GM10847 (cell line): Measurements from ENCODE around the gene SUOX.

Source experiments
- POLR2A ChIP-seq: IDR thresholded peaks from 2 replicates; pipeline ENCODE4 v1.6.1; 2011; ENCODE audit not compliant: insufficient read length; ENCODE audit errors: extremely low read depth

Gene SUOX

DNA sequence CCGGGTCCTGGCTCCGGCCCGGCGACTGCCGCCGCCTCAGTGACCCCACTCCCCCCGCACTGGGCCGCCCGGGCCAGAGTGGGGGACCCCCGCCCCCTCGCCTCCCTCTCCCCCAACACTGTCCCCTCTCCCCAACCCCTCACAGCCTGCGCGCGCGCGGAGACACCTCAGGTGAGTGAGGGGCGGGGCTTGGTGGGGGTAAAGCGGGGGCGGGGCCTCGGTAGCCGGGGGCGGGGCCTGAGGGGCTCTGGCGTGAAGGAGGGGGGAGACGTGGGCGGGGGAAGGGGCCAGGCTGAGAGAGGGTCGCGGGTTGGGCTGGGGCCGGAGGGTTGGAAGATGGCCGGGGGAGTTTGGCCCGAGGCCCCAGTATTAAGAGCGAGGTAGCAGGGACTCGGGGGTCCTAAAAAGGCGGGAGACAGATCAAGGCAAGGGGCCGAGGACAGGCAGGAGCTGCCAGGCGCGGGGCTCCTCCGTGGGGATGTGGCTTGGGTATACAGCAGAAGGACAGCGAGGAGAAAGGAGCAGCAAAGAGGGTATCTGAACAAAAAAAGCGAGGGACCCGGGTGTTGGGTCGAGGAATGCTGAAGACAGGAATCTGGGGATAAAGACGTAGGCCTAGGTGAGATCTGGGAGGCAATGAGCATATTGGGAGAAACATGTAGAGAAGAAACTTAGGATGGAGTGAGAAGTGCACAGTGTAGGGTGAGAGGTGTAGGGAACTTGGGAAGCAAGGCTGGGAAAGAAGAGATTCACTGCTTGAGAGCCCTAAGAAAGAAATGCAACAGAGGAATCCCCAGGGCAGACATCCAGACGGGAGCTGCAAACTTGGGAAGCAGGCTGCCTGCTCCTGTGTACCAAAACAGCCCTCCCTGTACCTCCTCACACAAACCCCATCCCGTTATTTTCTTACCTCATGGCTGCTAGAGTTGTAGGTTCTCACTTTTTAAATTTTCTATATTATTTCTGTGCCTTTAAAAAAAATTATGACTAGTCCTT is 10.8 kb downstream of the SUOX start:
- no peak for TF ChIP-seq POLR2A

DNA sequence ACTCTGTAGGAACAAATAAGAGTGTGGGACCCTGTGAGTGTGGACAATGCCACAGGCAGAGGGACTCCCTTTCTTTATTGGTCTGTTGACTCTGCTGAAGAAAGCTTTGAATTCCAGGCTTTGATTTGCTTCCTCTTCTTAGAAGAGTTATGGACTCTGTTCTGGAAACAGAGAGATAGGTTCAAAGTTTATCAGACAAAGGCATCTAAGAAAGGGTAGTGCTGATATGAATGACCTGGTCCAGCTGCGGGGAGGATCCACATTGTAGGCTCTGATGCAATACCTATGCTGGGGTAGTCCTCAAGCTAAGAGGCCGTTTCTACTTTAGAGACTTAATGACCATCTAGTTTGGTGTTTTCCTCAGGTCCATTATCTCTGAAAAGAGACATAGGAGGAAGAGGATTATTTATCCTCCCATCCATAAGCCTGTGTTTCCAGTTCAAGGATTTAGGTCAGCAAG is 13.1 kb downstream of the SUOX start:
- TF ChIP-seq POLR2A = no peak

DNA sequence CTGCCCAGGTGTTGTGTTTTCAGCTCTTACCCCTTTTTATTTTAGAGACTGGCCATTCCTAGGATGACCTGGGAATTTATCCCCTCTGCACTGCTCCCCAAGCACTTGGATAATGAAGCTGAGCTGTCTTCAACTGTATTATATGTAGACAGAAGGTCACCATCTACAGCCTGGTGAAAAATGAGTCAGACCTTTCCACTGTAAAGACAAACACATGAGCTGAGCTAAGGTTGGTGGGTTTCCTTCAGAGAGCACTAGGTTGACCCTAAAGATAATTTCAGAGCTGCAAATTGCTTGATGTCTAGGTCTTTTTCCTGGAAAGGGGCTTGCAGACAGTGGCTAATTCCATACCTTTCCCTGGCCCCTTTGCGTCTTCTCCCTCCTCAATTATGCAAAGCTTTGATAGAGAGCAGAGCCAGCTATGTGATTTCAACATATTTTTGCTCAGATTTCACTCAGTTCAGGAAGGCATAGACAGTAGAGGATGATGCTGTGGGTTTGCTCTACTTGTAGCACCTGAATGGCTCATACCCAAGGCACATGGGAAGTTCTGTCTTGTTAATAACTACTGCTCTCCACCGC is 14.5 kb downstream of the SUOX start:
- no peak for TF ChIP-seq POLR2A

DNA sequence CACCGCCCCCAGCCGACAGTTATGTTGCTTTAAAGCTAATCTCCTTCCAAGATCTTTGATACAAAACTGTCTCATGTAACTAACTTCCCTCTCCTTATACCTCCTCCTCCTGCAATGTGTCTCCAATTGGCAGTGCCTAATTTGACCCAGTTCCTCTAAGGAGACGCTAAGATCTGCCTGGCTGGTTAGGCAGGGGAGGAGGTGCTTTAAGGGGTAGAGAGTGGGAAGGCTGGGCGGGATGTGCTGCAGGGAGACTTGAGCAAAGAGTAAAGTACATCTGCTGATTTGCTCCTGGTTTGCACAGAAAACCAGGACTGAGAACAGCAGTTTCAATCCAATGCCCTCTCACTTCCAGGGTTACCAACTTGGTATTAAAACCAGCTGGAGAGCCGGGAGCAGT is 16.4 kb downstream of the SUOX start:
- no peak for TF ChIP-seq POLR2A

DNA sequence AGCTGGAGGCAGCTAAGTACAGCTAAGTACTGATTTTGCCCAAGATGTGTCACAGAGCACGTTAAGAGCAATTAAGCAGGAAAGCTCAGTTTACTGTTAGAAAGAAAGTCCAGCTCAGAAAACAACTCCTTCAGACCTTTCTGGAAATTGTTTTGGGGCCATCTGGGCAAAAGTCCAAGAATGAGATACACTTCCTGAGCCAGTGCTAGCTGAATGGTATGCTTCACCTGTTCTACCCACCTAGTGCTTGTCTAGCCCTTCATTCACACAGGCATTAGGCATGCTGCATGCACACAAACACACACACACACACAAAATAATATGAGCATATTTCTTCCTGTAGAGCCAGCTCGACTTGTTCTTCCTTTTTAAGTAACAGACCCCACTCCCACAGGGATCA is 17.1 kb downstream of the SUOX start:
- no peak for TF ChIP-seq POLR2A

DNA sequence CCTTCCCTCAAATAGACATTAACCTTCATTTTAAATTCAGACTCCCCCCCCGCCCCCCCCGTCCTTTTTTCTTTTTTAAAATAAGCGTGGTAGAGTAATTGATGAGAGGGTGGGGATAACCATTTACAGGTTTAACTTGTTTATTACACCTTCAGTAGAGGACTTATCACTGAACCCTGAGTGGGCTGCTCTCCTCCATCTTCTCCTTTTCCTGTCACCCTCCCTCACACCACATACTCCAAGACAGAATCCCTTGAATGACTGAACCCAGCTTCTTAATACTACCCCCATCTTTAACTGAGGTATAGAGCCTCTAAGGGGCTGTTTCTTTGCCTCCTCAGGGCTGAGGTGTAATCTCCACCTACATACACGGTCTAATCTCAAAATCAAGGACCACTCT is 20.1 kb downstream of the SUOX start:
- no peak for TF ChIP-seq POLR2A

DNA sequence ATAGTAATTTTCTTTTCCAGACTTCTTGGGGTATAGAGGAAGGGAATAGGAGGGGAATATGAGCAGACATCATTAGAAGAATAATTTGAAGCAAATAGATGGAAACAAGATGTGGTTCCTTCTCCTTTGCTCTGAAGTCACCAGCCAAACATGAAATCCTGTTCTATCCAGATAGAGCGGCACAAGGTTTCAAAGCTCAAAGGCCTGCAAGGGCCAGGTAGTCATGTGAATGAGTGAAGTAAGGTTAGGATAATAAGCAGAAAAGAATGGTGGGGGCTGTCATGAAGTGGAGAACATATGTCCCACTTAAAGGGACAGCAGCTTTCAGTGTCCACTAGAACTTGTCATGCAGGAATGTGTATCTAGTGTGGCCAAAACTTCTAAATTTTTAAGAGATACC is 21.3 kb downstream of the SUOX start:
- TF ChIP-seq POLR2A = no peak

DNA sequence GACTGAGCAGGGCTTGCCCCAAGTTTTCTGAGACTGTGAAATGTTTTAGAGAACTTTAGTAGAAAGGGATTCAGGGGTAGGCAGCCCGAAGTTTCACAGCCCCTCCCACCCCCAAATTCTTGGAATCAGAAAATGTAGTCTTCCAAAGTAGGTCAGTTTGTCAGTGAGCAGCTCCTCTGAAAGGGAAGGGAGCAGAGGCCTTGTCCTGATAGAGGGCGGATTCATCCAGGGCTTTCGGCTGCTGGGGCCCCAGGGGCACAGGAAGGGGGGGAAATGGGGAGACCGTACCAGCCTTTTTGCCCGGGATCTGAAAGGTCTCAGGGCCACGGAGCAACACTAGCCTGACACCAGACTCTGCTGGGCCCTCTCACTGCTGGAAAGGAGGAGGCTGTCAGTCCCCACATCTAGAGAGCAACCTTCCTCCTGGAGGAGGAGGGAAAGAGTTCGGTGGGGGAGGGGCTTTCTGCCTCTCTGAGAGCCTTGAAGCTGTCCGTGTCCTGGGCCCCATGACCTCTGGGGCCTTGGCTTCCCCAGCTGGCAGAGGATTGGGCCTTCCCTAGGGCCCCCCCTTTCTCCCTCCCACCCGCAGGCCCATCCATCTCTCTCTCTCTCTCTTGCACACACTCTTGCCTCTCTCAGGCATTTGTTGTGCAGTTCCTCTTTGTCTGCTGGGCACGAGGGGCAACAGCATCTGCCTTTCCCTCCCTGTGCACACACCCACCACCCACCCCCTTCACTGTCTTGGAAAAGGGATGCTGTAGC is 23.5 kb downstream of the SUOX start, which contains the start of gene IKZF4:
Gene IKZF4 (plus strand): TSS at position 621 of the 762 bp plus-strand sequence. CDS start 451 bp downstream, outside the sequence.
- no peak for TF ChIP-seq POLR2A

DNA sequence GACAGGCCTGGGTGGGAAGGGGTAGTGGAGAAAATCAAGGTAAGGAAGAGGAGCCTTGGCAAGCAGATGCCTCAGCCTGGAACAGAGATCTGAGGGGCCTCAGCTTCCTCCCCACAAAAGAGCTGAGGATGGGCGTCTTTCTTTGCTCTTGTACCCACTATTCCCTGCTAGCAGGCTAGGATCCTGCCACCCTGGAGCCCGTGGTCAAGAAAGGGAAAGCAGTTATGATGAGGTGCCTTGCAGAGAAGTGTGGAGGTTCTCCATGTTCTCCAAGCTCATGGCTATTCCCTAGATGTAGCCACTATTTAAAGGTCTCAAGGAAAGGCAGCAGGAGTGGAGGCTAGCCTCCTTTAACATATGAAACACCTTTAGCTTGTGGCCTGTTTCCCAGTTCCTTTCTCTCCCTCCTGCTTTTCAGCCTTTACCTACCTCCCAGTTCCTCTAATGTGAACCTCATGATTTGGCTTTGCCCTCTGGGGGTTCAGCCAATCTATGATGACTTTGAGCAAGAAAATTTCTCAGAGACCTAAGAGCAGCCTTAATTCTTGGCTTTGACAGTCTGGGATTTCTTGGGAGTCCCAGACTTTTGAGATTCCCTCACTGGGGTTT is 24.9 kb downstream of the SUOX start:
- TF ChIP-seq POLR2A = no peak

DNA sequence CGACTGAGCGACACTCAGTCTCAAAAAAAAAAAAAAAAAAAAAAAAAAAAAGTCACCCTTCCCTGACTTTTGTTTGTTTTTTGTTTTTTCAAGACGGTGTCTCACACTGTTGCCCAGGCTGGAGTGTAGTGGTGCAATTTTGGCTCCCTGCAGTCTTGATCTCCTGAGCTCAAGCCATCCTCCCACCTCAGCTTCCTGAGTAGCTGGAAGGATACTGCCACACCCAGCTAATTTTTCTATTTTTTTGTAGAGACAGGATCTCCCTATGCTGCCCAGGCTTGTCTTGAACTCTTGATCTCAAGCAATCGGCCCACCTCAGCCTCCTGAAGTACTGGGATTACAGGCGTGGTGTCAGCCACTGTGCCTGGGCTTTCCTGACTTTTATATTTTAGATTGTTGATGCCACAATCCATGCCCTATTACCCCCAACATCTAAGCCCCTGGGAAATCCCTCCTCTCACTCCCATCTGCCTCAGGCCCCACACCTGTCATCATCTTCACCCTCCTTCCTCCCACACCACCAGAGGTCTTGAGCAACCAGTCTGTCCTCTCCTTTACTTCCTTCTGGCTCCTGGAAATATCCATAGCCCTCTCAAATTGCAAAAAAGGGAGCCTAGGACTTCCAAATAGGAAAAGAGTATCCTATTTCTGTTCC is 31.6 kb downstream of the SUOX start:
- no peak for TF ChIP-seq POLR2A

DNA sequence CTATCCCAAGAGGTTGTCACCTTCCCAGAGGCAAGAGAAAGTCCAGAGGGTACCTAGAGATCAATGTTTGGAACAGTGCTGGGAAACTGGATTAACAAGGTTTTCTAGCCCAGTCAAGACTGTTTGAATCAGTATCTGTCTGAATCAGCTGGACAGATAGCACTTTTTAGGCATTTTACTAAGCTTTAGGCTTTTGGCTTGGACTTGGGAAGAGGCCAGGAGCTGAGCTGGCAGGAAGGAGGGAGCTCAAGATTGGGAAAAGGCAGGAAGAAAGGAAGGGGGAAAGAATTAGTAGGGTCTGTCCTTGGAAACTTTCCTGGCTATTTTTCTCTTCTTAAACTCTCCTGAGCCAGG is 32.1 kb downstream of the SUOX start:
- no peak for TF ChIP-seq POLR2A

DNA sequence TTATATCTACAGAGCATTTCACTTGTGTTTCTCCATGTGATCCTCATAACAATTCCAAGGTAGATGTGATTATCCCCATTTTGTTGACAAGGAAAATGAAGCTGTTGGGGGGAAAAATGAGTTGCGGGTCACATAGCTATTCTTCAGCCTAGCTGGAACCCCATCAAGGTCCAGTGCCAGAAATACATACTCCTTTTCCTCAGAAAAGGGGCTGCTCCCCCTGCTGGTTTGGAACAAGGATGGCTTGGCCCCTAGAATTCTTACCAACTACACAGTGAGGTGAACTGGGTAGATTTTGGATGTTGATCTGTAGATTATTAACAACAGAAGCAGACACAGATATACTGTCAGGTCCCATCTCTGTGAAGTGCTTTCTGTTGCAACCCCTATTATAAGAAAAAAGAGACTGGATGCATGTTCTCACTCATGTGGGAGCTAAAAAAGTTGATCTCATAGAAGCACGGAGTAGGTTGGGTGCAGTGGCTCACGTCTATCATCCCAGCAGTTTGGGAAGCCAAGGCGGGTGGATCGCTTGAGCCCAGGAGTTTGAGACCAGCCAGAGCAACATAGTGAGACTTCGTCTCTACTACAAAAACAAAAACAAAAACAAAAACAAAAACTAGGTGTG is 32.7 kb downstream of the SUOX start:
- TF ChIP-seq POLR2A = no peak

DNA sequence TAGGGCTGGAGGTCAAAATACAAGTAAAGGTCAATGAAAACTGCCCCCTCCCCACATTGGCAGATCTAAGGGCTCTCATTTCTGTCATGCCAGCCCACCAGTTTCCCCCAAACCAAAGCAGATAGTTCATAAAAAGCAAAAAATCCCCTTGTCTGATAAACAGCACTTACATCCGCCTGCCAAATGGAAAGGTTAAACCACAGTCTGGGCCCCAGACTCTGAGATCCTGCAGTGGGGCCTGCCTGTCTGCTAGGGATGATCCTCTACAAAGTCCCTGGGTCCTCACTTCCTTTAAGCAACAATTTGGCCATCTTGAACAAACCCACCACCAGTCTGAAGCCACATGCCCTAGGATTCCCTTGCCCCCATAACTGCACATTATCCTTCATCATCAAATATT is 34.9 kb downstream of the SUOX start:
- no peak for TF ChIP-seq POLR2A

DNA sequence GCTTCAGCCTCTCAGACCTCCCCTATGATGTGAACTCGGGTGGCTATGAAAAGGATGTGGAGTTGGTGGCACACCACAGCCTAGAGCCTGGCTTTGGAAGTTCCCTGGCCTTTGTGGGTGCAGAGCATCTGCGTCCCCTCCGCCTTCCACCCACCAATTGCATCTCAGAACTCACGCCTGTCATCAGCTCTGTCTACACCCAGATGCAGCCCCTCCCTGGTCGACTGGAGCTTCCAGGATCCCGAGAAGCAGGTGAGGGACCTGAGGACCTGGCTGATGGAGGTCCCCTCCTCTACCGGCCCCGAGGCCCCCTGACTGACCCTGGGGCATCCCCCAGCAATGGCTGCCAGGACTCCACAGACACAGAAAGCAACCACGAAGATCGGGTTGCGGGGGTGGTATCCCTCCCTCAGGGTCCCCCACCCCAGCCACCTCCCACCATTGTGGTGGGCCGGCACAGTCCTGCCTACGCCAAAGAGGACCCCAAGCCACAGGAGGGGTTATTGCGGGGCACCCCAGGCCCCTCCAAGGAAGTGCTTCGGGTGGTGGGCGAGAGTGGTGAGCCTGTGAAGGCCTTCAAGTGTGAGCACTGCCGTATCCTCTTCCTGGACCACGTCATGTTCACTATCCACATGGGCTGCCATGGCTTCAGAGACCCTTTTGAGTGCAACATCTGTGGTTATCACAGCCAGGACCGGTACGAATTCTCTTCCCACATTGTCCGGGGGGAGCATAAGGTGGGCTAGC is 37.7 kb downstream of the SUOX start:
- no peak for TF ChIP-seq POLR2A
